GM21619 (cell line): ENCODE data around the gene TNS1.

Experiments
- ATAC-seq: cut with Tn5 transposase; IDR thresholded peaks from one replicate; pipeline ENCODE4 v1.9.1; 2021; ENCODE audit not compliant: unreplicated experiment

TNS1 gene

GRCh38 chr2:218002143-218002844 lies 501 bp downstream of the TNS1 start:
- ATAC-seq = no peak

- ATAC-seq = no peak
Observed at GRCh38 chr2:218001629-218002028, 1.2 kb downstream of the TNS1 start.

DNA sequence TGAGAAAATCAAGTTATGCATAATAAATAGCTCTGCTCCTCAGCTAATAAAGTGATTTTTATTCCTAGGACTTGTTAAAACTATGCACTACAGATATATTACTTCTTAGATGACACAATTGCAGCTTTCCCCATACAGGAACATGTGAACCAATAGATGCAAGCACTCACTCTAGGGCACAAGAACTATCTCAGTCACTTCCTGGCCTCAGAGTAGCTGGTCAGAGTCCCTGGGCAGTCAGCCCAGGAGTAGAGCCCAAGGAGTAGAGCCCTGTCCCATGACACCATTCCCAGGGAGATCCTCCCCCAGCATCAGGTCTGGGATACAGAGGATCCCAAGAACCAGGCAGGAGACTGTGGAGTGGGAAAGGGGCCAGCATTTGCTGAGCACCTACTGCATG lies 2.7 kb downstream of the TNS1 start:
- no peak for ATAC-seq

DNA sequence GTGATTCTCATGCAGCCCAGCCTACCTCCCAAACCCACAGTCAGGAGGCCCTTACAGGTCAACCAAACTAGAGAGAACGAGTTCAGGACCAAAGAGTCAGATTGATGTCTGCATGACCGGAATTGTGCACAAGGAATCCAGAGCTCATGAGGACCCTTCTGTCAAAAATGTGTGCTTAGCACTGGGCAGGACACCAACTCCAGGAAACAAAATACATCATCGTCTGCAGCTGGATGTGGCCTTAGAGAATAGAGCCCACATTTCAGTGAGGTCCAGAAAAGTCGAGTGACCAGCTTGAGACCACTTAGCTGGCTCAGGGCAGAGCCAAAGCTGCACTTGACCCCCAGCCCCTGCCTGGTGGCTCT lies 3.2 kb downstream of the TNS1 start:
- ATAC-seq = no peak

- no peak for ATAC-seq
Observed at GRCh38 chr2:217998926-217999594, 3.7 kb downstream of the TNS1 start.

DNA sequence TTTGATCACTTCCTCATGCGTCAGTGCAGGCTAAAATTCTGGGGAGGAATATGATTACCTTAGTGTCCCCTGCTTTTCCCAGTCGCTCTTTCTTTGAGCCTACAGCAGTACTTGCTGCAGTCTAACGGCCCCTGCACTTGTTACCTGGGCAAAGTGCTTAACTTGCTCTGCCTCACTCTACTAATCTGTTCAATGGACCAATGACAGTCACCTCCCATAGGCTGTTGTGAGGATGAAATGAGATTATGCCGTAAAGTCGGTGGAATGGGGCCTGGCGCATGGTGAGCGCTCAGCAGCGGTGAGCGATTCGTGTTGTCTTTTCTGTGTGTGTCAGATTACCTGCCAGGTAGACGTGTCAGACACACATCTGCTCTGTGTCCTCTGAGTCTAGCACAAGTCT lies 5.3 kb downstream of the TNS1 start:
- ATAC-seq = no peak

- no peak for ATAC-seq
Observed at GRCh38 chr2:217996361-217996760, 6.4 kb downstream of the TNS1 start.

DNA sequence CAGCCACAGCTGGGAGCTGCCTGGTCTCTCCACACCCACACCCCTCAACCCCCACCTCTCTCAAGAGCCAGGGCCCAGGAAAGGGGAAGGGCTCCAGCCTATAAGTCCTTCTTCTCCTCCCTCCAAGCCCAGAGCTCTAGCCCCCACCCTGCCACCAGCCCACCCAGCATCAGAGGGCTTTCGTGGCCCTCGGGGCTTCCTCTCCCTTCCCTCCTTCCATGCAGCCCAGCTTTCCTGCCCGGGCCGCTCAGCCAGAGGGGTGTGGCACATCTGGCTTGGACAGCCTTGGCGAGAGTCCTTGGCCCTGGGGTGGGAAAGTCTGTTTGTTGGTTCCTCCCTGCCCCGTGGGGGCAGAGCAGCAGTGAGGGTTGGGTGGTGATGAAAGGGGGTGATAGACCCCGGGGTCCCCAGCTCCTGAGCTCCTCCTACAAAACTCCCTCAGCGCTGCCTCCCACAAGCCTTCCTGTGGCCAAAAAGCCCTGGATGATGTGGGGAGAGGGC lies 7.0 kb downstream of the TNS1 start:
- no peak for ATAC-seq

DNA sequence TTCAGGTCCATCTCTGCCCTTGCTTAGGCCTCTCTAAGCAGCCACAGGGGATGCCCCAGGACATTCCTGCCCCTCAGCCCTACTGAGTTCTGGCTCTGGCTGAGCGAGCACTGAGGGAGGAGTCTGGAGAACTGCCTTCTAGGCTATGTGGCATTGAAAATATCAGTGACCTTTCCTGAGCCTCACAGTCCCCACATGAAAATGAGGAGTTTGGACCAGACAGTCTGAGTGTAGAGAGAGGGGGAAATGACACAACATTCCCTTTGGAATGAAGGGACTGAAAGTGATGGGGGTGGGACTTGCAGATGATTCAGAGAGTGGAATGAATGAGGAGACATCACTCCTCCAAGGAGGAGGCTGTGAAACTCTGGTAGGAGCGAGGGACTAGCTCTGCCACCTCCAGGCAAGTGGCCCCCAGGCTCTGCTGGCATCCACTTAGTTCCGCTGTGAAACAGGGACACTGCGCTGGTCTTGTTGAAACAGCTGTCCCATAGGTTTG lies 8.0 kb downstream of the TNS1 start:
- no peak for ATAC-seq

DNA sequence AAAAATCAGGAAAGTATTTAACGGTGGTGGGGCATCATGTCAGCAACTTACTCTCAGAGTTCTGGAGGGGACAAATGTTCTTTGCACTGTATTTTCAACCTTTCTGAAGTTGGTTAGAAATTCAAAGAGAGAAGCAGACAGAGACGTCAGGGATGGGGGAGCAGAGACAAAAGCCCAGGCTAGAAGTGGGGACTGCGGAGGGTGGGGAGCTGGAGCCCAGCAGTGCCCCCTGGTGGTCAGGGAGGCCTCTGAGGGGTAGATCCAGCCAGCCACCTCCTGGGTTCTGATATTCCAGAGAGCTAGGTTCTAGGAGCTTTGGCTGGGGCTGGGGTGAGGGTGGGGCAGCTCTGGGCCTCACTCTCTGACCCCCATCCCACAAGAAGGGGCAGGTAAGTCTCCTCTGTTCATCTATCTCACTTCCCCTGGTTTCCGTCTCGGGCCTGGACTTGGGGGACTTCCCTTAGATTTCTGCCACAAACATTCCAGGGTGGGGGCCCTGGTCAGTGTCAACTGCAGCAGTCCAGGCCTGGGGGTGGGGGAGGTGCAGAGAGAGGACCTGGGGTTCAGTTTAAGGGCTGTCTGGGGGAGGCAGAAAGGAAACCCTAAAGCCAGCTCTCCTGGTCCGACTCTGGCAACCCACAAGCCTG lies 8.9 kb downstream of the TNS1 start:
- no peak for ATAC-seq

GRCh38 chr2:217993138-217993537 lies 9.7 kb downstream of the TNS1 start:
- no peak for ATAC-seq

GRCh38 chr2:217992061-217992460 lies 10.7 kb downstream of the TNS1 start:
- ATAC-seq = no peak

GRCh38 chr2:217990791-217991465 lies 11.9 kb downstream of the TNS1 start:
- no peak for ATAC-seq

GRCh38 chr2:217990389-217990788 lies 12.4 kb downstream of the TNS1 start:
- no peak for ATAC-seq

DNA sequence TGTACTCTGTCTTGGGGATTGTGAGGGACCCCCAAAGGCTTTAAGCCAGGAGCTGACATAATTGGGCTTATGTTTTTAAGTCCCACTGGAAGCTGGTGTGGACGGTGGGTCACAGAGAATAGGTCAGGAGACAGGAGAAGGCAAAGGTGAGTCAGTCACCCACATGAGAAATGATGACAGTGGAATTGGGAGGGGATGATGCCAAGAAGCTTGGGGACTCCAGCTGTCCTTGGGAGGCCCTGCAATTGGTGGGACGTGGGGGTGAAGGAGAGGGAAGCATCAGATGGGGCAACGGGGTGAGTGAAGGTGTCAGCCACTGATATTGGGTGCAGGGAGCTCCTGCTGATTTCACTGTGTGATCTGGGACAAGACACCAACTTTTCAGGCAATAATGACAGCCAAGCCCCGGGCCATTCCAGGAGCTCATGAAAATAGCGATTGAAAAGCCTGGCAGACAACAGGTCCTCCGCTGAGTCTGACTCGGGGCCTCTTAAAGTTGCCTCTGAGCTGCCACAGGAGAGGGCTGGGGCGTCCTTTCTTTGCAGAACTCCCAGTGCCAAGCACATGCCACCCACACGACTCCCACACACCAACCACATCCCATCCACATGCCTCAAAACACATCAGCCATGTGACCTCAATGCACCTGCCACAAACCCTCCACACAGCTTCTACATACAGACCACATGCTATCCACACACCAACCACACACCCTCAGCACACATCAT lies 13.4 kb downstream of the TNS1 start:
- ATAC-seq = no peak

DNA sequence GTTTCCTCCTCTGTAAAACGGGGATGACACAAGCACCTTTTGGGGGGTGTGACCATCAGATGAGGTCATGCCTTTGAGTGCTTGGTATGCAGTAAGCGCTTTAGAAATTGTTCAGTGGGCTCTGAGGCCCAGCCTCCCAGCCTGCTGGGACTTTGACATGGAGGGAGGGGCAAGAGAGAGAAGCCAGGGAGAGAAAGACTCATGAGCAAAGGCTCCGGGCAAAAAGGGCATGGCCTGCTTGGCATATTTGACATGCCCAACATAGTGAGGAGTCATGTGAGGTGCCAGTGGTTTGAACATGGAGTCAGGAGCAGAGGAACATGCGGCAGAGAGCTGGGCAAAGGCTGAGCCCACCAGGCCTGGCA lies 14.0 kb downstream of the TNS1 start:
- no peak for ATAC-seq

DNA sequence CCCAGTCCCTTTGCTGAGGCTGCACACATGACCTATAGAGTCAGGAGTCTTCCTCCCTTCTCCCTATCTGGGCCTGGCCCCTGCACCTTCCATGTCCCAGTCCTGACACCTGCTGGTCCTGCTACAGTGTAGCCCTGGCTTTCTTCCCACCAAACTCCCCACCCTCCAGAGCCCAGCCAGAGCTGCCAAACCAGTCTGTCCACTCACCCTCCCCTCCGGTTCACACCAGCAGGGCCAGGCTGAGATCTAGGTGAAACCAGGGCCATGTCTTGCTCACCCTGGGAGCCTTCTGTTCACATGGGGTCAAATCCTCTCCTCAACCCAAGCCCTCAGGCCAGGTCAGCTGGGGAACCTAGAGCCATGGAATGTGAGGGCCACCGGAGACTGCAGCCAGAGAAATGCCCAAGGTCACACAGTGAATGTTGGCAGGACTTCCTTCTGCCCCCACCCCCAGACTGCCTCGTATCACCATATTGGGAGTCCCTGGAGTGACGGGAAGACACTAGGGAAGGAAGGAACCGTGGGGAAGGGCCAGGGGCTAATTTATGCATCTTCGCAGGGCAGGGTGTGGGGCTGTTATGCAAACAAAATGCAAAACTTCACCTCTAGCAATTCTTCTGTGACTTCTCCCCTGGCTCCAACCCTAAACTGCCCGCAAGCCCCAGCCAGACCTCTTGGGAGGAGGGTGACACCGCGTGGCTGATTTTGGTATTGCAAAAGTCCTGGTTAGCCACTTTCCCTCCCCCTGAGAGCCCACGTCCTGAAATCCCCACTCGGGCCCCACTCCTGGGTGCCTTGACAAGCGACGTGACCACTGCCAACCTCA lies 14.6 kb downstream of the TNS1 start:
- ATAC-seq = peak; percentile 61

- no peak for ATAC-seq
Observed at GRCh38 chr2:217987391-217987790, 15.4 kb downstream of the TNS1 start.

DNA sequence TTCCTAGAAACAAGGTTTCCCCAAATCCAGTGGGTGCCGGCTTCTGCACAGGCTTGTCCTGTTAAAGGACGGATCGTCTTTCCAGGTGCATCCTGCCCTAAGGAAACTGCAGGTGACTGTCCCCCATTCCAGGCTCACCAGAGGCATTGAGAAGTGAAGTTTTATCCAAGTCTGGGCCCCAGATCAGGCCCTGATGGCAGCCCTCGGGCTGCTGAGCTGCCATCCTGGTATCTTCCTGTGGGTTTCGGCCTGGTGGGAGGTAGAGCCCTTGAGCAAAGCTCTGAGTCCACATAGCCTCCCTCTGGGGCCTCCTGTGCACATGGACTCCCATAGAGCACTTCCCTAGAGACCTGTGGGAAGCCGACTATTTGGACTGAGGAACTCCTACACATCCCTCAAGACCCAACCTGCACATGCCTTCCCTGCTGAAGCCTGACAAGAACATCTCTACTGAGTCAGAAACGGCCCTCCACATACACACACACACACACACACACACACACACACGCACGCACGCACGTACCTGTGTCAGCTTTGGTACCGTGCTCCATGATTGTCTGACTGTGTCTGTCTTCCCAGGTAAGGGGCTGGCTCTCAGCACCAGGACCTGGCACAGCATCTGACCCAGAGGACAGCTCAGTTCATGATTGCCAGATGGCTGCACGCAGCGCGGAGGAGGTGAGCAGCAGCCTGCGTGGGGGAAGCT lies 16.4 kb downstream of the TNS1 start:
- no peak for ATAC-seq
